Measurements from ENCODE around the gene NTN5. TPM values are rescaled to one million over a fixed set of nuclear protein-coding genes. Genes with fewer than 3 reads are reported as not detected.

The NTN5 gene
- total and polyA plus RNA-seq, 2 experiments from 2014 or later: 0.33 TPM; not detected in 1

- H3K9me2 ChIP-seq (replicated peaks; ENCODE audit: insufficient read depth): no peaks in the 10 kb centered on the region
- H3K36me3 ChIP-seq (replicated peaks; ENCODE audit: insufficient read depth, low read depth): no peaks in the 10 kb centered on the region
- peaks cover 21% of the 10 kb centered on the region for H3K79me2 ChIP-seq
- TF ChIP-seq EZH2 (IDR thresholded peaks at IDR 0.05; ENCODE audit: borderline replicate concordance): no peak
- TF ChIP-seq CTCF (IDR thresholded peaks at IDR 0.05; ENCODE audit: poor library complexity): no peak
- TF ChIP-seq EZH2phosphoT487 (IDR thresholded peaks at IDR 0.05; ENCODE audit: low read depth, severe bottlenecking, unreplicated experiment): no peak
- 95% methylated on average over 15 of the region's 22 CpGs for WGBS (ENCODE audit: low lambda C conversion rate, missing lambda C conversion rate)
- H3K4me2 ChIP-seq: no peak overlapping the region
- H3K9me3 ChIP-seq (ENCODE audit: low read depth): no peaks in the 10 kb centered on the region
- H3K27me3 ChIP-seq: no peaks in the 10 kb centered on the region
- DNase-seq (ENCODE audit: low spot score): no peak
- no peaks in the 10 kb centered on the region for H4K20me1 ChIP-seq (ENCODE audit: insufficient read depth, poor library complexity, severe bottlenecking)
- peaks cover 41% of the 10 kb centered on the region for H3K4me1 ChIP-seq (ENCODE audit: insufficient read depth)
- no peak overlapping the region for H3K4me3 ChIP-seq
- H3K27ac ChIP-seq: no peak overlapping the region
- H2AFZ ChIP-seq: no peak overlapping the region
Observed at GRCh38 chr19:48629297-48629598, 43.6 kb downstream of the NTN5 start.

DNA sequence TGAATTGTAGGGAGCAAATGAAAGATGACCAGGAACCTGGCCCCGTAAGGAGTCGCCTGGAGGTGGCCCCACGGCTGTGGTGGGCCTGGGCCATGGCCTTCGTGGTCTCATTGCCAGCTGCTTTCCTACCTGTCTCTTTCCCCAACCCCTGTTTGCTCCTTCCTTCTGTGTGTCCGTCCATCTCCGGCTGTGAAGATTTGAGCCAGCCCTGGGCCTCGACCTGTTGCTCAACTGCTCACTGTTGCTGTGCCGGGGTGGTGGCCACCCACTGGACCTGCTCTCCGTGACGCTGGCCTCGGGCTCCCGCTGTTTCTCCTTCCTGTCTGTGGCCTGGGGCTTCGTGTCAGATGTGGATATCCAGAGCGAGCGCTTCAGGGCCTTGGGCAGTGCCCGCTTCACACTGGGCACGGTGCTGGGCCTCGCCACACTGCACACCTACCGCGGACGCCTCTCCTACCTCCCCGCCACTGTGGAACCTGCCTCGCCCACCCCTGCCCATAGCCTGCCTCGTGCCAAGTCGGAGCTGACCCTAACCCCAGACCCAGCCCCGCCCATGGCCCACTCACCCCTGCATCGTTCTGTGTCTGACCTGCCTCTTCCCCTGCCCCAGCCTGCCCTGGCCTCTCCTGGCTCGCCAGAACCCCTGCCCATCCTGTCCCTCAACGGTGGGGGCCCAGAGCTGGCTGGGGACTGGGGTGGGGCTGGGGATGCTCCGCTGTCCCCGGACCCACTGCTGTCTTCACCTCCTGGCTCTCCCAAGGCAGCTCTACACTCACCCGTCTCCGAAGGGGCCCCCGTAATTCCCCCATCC, 44.1 kb downstream of the NTN5 start:
- Histone ChIP-seq H3K9me3 (ENCODE audit: low read depth) (no peaks in the 10 kb centered on the region), H3K9me2 (replicated peaks; ENCODE audit: insufficient read depth) (no peaks in the 10 kb centered on the region), H3K4me3 (no peak overlapping the region), H3K79me2 (peaks cover 21% of the 10 kb centered on the region), H3K4me1 (ENCODE audit: insufficient read depth) (peaks cover 37% of the 10 kb centered on the region), H3K36me3 (replicated peaks; ENCODE audit: insufficient read depth, low read depth) (no peaks in the 10 kb centered on the region), H2AFZ (no peak overlapping the region), H3K27me3 (no peaks in the 10 kb centered on the region), H3K4me2 (no peak overlapping the region), H3K27ac (no peak overlapping the region), H4K20me1 (ENCODE audit: insufficient read depth, poor library complexity, severe bottlenecking) (no peaks in the 10 kb centered on the region)
- no peak for TF ChIP-seq EZH2 (IDR thresholded peaks at IDR 0.05; ENCODE audit: borderline replicate concordance)
- TF ChIP-seq EZH2phosphoT487 (IDR thresholded peaks at IDR 0.05; ENCODE audit: low read depth, severe bottlenecking, unreplicated experiment): no peak
- TF ChIP-seq CTCF (IDR thresholded peaks at IDR 0.05; ENCODE audit: poor library complexity): no peak
- peak; percentile 8 for DNase-seq (ENCODE audit: low spot score)
- 91% methylated on average over 16 of the region's 34 CpGs for WGBS (ENCODE audit: low lambda C conversion rate, missing lambda C conversion rate)

DNA sequence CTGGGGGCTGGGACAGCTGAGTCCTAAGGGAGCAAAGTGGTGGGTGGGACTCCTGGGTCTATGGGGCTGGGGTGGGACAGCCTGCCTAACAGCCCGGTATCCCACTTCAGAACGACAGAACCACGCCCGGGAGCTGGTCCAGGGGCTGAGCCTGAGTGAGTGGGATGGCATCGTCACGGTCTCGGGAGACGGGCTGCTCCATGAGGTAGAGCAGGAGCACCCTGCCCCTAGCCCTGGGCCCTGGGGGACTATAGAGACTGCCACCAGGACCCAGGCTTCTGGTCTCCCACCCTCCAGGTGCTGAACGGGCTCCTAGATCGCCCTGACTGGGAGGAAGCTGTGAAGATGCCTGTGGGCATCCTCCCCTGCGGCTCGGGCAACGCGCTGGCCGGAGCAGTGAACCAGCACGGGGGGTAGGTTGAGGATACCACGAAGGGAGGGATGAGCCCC, 44.9 kb downstream of the NTN5 start:
- H3K27me3 ChIP-seq: no peaks in the 10 kb centered on the region
- H3K27ac ChIP-seq: peak overlapping the region; percentile 89
- H3K9me3 ChIP-seq (ENCODE audit: low read depth): no peaks in the 10 kb centered on the region
- peak overlapping the region; percentile 33 for H3K4me2 ChIP-seq
- H3K9me2 ChIP-seq (replicated peaks; ENCODE audit: insufficient read depth): no peaks in the 10 kb centered on the region
- no peaks in the 10 kb centered on the region for H4K20me1 ChIP-seq (ENCODE audit: insufficient read depth, poor library complexity, severe bottlenecking)
- H3K4me1 ChIP-seq (ENCODE audit: insufficient read depth): peaks cover 38% of the 10 kb centered on the region
- no peaks in the 10 kb centered on the region for H3K36me3 ChIP-seq (replicated peaks; ENCODE audit: insufficient read depth, low read depth)
- H3K4me3 ChIP-seq: no peak overlapping the region
- DNase-seq (ENCODE audit: low spot score): peak; percentile 6
- 95% methylated on average over 15 of the region's 17 CpGs for WGBS (ENCODE audit: low lambda C conversion rate, missing lambda C conversion rate)
- peaks cover 21% of the 10 kb centered on the region for H3K79me2 ChIP-seq
- H2AFZ ChIP-seq: no peak overlapping the region
- TF ChIP-seq CTCF (IDR thresholded peaks at IDR 0.05; ENCODE audit: poor library complexity): no peak
- TF ChIP-seq EZH2 (IDR thresholded peaks at IDR 0.05; ENCODE audit: borderline replicate concordance): no peak
- no peak for TF ChIP-seq EZH2phosphoT487 (IDR thresholded peaks at IDR 0.05; ENCODE audit: low read depth, severe bottlenecking, unreplicated experiment)
